GM19372 (cell line): ENCODE measurements around the gene CACNA2D3.

Source experiments
- ATAC-seq: cut with Tn5 transposase; IDR thresholded peaks from one replicate; pipeline ENCODE4 v1.9.1; 2021; ENCODE audit warnings: mild to moderate bottlenecking, low read depth, moderate library complexity; ENCODE audit not compliant: unreplicated experiment

Gene CACNA2D3

GRCh38 chr3:54878145-54878544 lies 755.8 kb downstream of the CACNA2D3 start:
- no peak for ATAC-seq

GRCh38 chr3:54882129-54882833 lies 759.9 kb downstream of the CACNA2D3 start:
- no peak for ATAC-seq

GRCh38 chr3:54888162-54888561 lies 765.8 kb downstream of the CACNA2D3 start:
- ATAC-seq: no peak

GRCh38 chr3:54888873-54889272 lies 766.5 kb downstream of the CACNA2D3 start:
- no peak for ATAC-seq

- ATAC-seq: no peak
These were observed 767.4 kb downstream of the CACNA2D3 start for GRCh38 chr3:54889731-54890130.

- ATAC-seq: no peak
These were observed 769.2 kb downstream of the CACNA2D3 start for GRCh38 chr3:54891540-54891897.

- no peak for ATAC-seq
These were observed 769.8 kb downstream of the CACNA2D3 start for GRCh38 chr3:54892168-54892567.

GRCh38 chr3:54895613-54896012 lies 773.3 kb downstream of the CACNA2D3 start:
- no peak for ATAC-seq

GRCh38 chr3:54897028-54897711 lies 774.8 kb downstream of the CACNA2D3 start:
- ATAC-seq: no peak

- no peak for ATAC-seq
These were observed 776.9 kb downstream of the CACNA2D3 start for GRCh38 chr3:54899273-54899672.

- ATAC-seq: no peak
These were observed 778.7 kb downstream of the CACNA2D3 start for GRCh38 chr3:54900838-54901591.

- ATAC-seq: no peak
These were observed 779.7 kb downstream of the CACNA2D3 start for GRCh38 chr3:54901906-54902685.

- ATAC-seq: no peak
These were observed 783.0 kb downstream of the CACNA2D3 start for GRCh38 chr3:54905261-54905888.

- no peak for ATAC-seq
These were observed 783.6 kb downstream of the CACNA2D3 start for GRCh38 chr3:54905920-54906319.

GRCh38 chr3:54906763-54907162 lies 784.4 kb downstream of the CACNA2D3 start:
- no peak for ATAC-seq

- ATAC-seq: no peak
These were observed 786.8 kb downstream of the CACNA2D3 start for GRCh38 chr3:54909191-54909590.

GRCh38 chr3:54914180-54914579 lies 791.8 kb downstream of the CACNA2D3 start:
- no peak for ATAC-seq

GRCh38 chr3:54915181-54915580 lies 792.8 kb downstream of the CACNA2D3 start:
- ATAC-seq: no peak

GRCh38 chr3:54915976-54916375 lies 793.6 kb downstream of the CACNA2D3 start:
- ATAC-seq: no peak

GRCh38 chr3:54916732-54917131 lies 794.4 kb downstream of the CACNA2D3 start:
- ATAC-seq: no peak
